H7 (cell line): ENCODE results near the gene S100A10. TPM values are rescaled to one million over a fixed set of nuclear protein-coding genes. Genes with fewer than 3 reads are reported as not detected.

Experiments used
- DNase-seq: peaks from one replicate; pipeline ENCODE4 v3.0.0; 2012
- H3K27me3 ChIP-seq: 2 replicates; pipeline ENCODE4 v1.6.0; 2011; ENCODE audit warnings: mild to moderate bottlenecking, low read length; ENCODE audit not compliant: control insufficient read depth, insufficient read depth
- H3K36me3 ChIP-seq: replicated peaks from 2 replicates; pipeline ENCODE4 v1.5.1; 2011; ENCODE audit warnings: low read length; ENCODE audit not compliant: control insufficient read depth, insufficient read depth
- H3K4me3 ChIP-seq: 2 replicates; pipeline ENCODE4 v1.5.1; 2011; ENCODE audit warnings: low read depth, mild to moderate bottlenecking, control low read depth, low read length, moderate library complexity; ENCODE audit not compliant: insufficient read depth
- total RNA-seq: library from RNA; depleted of rRNA; stranded (reverse); fragments of >200 nt; shearing (Covaris generic); gene quantifications from 2 replicates; pipeline ENCODE4 v1.2.3, GENCODE V29; 2014; rRNA removed

Gene S100A10
- total RNA-seq, 1 experiment from 2014 or later, result 116 TPM

DNA sequence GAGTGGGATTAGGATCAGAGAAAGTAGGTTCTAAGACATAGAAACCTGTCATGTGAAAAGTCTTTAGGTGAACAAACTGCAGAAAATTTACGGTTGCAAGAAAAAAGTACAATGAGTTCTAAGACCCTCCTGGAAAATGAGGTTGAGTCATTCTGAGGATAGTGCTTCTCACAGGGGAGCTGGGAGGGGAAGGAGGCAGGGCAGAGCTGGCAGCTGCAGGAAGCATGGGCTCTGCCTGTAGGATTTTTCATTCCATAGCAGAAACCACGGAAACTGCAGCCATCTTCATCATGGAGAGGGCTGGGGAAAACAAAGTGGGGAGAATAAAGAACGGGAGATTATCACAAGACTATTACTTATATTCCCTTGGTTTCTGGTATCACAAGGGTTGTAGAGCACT, 58.5 kb downstream of the S100A10 start:
- Histone ChIP-seq H3K36me3 (no peaks in the 10 kb centered on the region), H3K4me3 (no peak overlapping the region), H3K27me3 (no peaks in the 10 kb centered on the region)
- DNase-seq, result no peak

DNA sequence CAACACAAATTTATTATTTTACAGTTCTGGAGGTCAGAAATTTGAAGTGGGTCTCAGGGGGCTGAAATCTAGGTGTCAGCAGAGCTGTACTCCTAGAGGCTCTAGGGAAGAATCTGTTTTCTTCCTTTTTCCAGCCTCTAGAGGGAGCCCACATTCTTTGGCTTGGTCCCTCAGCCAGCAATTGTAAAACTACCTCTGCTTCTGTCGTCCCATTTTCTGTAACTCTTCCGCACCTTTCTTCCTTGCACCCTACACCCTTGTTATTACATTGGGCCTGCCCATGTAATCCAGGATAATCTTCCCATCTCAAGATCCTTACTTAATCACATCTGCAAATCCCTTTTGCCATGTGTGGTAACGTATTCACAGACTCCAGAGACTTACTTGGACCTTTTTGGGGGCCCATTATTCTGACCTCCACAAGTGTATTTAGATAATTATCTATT, 59.6 kb downstream of the S100A10 start:
- Histone ChIP-seq H3K27me3 (no peaks in the 10 kb centered on the region), H3K4me3 (no peak overlapping the region), H3K36me3 (no peaks in the 10 kb centered on the region)
- DNase-seq, result peak; percentile 60

Other genes with a start within 250 kb of the S100A10 start
- 158 and 214 TPM in 2 replicates for gene MRPL9, start 230.4 kb downstream of the S100A10 start, total RNA-seq
- 20.9 and 25.0 TPM in 2 replicates for gene TDRKH, start 203.4 kb downstream of the S100A10 start, total RNA-seq
- gene LINGO4, start 188.4 kb downstream of the S100A10 start, total RNA-seq, result 0.07 TPM in 1 of 2 replicates, not detected in the other
- 0.18 and 0.42 TPM in 2 replicates for gene RORC, start 162.1 kb downstream of the S100A10 start, total RNA-seq
- 0.30 and 0.90 TPM in 2 replicates for gene C2CD4D, start 154.0 kb downstream of the S100A10 start, total RNA-seq
- gene THEM5, start 140.1 kb downstream of the S100A10 start, total RNA-seq, result not detected in 2 replicates
- gene THEM4, start 84.3 kb downstream of the S100A10 start, total RNA-seq, result 21.4 and 22.6 TPM in 2 replicates
- gene S100A11, start 43.1 kb upstream of the S100A10 start, total RNA-seq, result 474 and 597 TPM in 2 replicates
- not detected in 2 replicates for gene TCHHL1, start 95.2 kb upstream of the S100A10 start, total RNA-seq
- not detected in 2 replicates for gene TCHH, start 121.6 kb upstream of the S100A10 start, total RNA-seq
- not detected in 2 replicates for gene RPTN, start 165.4 kb upstream of the S100A10 start, total RNA-seq
- not detected in 2 replicates for gene HRNR, start 230.3 kb upstream of the S100A10 start, total RNA-seq